ENCODE data around the gene ARHGAP4.

ARHGAP4 gene

DNA sequence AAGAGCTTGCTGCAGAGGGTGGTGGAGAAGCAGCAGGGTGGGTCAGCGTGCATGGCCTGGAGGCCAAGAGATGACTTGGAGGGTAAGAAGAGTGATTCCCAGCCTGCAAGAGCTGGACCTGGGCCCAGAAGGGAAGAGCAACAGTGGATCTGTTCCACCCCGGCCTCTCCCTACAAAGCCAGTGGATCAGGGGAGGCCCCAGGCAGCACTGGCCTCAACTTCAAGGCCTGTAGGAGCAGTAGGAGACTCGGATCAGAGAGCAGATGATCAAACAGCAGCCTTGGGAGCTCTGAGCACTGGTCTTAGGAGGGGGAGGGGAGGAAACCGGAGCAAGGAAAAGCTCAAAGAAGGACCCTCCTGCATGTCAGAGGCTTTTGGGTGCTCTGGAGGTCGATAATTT, 47.7 kb downstream of the ARHGAP4 start:
- Histone ChIP-seq H3K9me3 (ENCODE audit: control insufficient read depth, insufficient read depth, low read length) (no peaks in the 10 kb centered on the region), H3K9ac (ENCODE audit: low read depth, low read length) (no peak overlapping the region), H3K4me1 (ENCODE audit: control insufficient read depth, insufficient read depth, low read length) (peaks cover 12% of the 10 kb centered on the region), H3K36me3 (ENCODE audit: control insufficient read depth, insufficient read depth, low read length) (no peaks in the 10 kb centered on the region), H3K27me3 (ENCODE audit: control insufficient read depth, insufficient read depth, low read length) (no peaks in the 10 kb centered on the region), H3K4me3 (ENCODE audit: low read depth, low read length) (no peak overlapping the region)

DNA sequence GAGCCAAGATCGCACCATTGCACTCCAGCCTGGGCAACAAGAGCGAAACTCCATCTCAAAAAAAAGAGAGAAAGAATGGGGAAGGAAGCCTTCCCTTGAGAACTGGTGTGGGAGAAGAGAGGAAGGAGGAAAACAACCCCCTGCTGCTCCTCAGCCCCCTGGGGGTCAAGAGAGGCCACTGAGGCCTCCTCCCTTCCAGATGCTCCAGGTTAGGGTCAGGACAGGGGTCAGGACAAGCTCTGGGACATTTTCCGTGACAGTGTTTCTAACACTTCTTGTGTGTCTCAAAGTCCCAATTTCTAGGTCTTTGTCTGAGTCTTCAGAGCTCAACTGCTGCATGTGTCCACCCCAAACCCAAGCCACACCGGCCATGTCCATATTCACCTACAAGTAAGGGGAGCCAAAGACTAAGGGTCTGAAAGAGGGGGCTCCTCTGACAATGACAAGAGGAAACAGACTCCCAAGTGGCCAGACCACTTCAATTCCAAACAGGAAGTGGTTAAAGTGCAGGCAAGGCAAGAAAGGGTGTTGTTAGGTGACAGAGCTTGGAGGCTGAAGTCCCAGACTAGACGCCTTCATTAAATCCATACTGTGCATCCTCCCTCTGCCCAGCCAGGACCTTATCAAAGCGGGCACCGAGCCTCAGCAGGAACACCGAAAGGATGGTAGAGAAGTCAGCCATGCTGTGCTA, 48.3 kb downstream of the ARHGAP4 start:
- Histone ChIP-seq H3K9me3 (ENCODE audit: control insufficient read depth, insufficient read depth, low read length) (no peaks in the 10 kb centered on the region), H3K9ac (ENCODE audit: low read depth, low read length) (no peak overlapping the region), H3K27me3 (ENCODE audit: control insufficient read depth, insufficient read depth, low read length) (no peaks in the 10 kb centered on the region), H3K4me1 (ENCODE audit: control insufficient read depth, insufficient read depth, low read length) (peaks cover 12% of the 10 kb centered on the region), H3K4me3 (ENCODE audit: low read depth, low read length) (no peak overlapping the region), H3K36me3 (ENCODE audit: control insufficient read depth, insufficient read depth, low read length) (no peaks in the 10 kb centered on the region)

DNA sequence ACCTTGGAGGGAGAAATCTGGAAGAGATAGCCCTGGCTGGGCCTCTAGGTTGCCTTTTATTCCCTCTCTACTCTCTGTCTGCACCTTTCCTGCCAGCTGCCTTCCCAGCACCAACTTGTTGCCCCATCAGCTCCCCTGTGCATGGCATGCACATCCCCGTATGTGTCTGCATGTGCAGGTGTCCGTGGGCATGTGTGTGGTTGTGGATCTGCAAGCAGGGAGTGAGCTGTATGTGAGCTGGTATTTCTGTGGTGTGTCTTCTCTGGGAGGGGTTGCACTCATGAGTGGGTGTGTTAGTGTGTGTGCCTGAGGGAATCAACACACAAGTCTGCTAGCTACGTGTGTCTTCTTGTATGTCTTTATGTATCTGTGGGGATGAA, 50.0 kb downstream of the ARHGAP4 start:
- no peaks in the 10 kb centered on the region for H3K27me3 ChIP-seq (ENCODE audit: control insufficient read depth, insufficient read depth, low read length)
- no peak overlapping the region for H3K9ac ChIP-seq (ENCODE audit: low read depth, low read length)
- no peak overlapping the region for H3K4me3 ChIP-seq (ENCODE audit: low read depth, low read length)
- peaks cover 4% of the 10 kb centered on the region for H3K36me3 ChIP-seq (ENCODE audit: control insufficient read depth, insufficient read depth, low read length)
- H3K9me3 ChIP-seq (ENCODE audit: control insufficient read depth, insufficient read depth, low read length): no peaks in the 10 kb centered on the region
- H3K4me1 ChIP-seq (ENCODE audit: control insufficient read depth, insufficient read depth, low read length): peaks cover 12% of the 10 kb centered on the region

DNA sequence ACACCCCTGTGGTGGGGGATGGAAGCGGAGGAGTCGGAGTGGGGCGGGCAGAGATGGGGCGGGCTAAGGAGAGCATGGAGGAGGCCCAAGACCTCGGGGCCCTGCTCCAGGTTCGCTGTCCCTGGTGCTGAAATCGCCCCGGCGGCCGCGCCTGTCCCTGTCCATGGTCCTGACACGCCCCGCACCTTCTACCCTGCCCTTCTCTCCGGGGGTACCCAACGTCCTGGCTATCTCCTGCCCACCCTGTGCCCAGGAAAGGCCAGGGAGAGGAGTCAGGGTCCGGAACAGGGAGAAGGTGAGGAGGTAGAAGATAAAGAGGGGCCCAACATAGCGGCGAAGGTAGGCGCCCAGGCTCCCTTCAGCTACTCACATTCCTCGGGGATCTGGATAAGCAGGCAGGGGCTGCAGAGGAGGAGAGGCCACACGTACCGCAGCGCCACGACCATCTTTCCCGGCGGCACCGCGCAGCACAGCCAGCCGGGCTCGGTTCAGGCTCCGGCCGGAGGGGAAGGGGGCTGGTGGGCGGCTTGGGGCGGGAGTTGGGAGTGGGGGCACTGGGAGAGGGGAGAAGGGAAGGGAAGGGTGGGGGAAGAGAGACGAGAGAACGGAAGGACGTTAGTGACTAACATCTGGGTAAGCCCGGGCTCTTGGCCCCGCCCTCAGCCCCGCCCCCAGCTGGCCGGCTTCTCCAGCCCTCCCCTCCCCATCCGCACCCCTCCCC, 50.5 kb downstream of the ARHGAP4 start:
- no peak overlapping the region for H3K4me3 ChIP-seq (ENCODE audit: low read depth, low read length)
- H3K4me1 ChIP-seq (ENCODE audit: control insufficient read depth, insufficient read depth, low read length): peaks cover 12% of the 10 kb centered on the region

DNA sequence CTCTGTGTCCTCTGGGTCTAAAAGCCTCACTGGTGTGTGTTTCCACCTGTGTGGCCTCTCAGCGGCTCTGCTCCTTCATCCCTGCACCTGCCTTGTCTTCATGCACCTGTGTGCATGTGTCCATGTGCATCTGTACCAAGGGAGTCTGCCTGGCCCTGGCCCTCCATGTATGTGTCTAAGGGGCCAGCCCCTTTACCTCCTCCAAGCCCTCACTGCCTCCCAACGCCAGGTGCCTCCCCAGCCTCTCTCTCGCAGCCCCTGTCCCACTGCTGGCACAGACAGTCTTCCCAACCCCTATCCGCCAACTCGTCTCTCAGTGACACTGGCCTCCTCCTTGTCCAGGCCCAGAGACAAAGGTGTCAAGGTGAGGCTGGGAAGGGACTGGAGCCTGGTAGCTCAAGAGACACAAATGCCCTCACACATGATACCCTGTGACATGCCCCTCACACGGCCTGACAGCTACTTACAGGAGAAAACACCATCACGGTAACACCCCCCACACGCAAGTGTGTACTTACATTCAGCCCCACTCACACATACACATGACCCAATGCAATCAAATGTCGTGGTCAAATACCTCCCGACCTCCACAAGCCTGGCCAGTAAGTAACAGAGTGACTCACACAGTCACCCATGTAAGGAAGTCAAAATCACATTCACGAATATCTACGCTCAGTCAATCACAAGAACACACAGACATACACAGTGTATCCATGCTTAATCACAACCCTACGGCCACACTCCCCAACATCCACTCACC, 51.5 kb downstream of the ARHGAP4 start:
- Histone ChIP-seq H3K36me3 (ENCODE audit: control insufficient read depth, insufficient read depth, low read length) (peaks cover 4% of the 10 kb centered on the region), H3K4me1 (ENCODE audit: control insufficient read depth, insufficient read depth, low read length) (peaks cover 12% of the 10 kb centered on the region), H3K27me3 (ENCODE audit: control insufficient read depth, insufficient read depth, low read length) (no peaks in the 10 kb centered on the region), H3K9me3 (ENCODE audit: control insufficient read depth, insufficient read depth, low read length) (no peaks in the 10 kb centered on the region), H3K9ac (ENCODE audit: low read depth, low read length) (no peak overlapping the region), H3K4me3 (ENCODE audit: low read depth, low read length) (no peak overlapping the region)

More for the DNA sequence above, 50.5 kb downstream of the ARHGAP4 start:
- Histone ChIP-seq H3K36me3 (ENCODE audit: control insufficient read depth, insufficient read depth, low read length) (peaks cover 4% of the 10 kb centered on the region), H3K9me3 (ENCODE audit: control insufficient read depth, insufficient read depth, low read length) (no peaks in the 10 kb centered on the region), H3K9ac (ENCODE audit: low read depth, low read length) (no peak overlapping the region), H3K27me3 (ENCODE audit: control insufficient read depth, insufficient read depth, low read length) (no peaks in the 10 kb centered on the region)

DNA sequence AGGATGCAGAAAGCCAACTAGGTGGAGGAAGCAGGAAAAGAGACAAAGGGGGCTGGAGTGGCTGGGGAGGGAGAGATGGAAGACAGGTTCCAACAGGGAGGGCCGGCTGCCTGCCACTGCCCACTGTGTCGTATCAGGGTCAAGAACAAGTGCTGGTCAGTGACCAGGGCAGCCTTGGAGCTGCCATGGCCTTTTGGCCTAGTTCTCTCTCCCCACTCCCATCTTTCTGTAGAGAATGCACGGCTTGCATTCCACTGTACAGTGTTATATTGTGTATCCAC, 52.0 kb downstream of the ARHGAP4 start:
- Histone ChIP-seq H3K9ac (ENCODE audit: low read depth, low read length) (no peak overlapping the region), H3K4me3 (ENCODE audit: low read depth, low read length) (no peak overlapping the region), H3K9me3 (ENCODE audit: control insufficient read depth, insufficient read depth, low read length) (no peaks in the 10 kb centered on the region), H3K4me1 (ENCODE audit: control insufficient read depth, insufficient read depth, low read length) (peaks cover 12% of the 10 kb centered on the region), H3K27me3 (ENCODE audit: control insufficient read depth, insufficient read depth, low read length) (no peaks in the 10 kb centered on the region), H3K36me3 (ENCODE audit: control insufficient read depth, insufficient read depth, low read length) (peaks cover 4% of the 10 kb centered on the region)

DNA sequence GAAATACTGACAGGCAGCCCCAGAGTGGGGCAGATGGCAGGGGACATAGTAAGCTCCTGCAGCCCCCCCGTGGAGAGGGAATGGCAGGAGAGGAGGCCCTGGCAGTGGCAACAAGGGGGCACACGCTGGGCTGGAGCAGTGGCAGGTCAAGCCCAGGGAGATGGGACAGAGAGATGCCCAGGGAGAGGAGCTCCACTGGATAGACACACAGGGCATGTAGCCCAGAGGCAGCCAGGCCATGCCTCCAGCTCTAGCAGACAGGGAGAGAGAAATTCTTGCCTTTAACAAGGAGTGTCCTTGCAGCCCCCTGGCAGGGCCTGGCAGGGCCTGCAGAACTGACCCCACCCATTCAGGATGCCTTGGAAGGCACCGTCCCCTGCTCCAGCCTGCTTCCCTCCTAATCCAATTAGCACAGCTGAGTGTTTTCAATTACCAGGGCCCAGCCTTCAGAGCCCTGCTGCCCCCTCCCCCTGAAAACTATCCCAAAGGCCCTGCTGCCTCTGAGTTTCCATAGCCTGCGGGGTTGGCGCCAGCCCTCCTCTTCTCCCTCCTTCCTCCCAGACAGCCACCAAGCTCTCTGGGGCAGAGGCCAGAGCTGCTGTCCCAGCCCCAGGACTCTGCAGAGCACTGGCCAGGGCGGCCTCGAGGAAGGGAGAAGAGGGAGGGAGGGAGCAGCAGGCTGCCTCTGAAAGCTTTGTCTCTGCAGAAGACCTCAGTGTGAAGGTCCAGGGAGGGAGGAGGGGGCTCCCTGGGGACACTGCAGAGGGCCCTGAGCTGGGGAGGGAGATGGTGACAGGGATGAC, 52.6 kb downstream of the ARHGAP4 start:
- Histone ChIP-seq H3K9me3 (ENCODE audit: control insufficient read depth, insufficient read depth, low read length) (no peaks in the 10 kb centered on the region), H3K4me3 (ENCODE audit: low read depth, low read length) (no peak overlapping the region), H3K4me1 (ENCODE audit: control insufficient read depth, insufficient read depth, low read length) (peaks cover 10% of the 10 kb centered on the region), H3K9ac (ENCODE audit: low read depth, low read length) (no peak overlapping the region), H3K36me3 (ENCODE audit: control insufficient read depth, insufficient read depth, low read length) (peaks cover 8% of the 10 kb centered on the region), H3K27me3 (ENCODE audit: control insufficient read depth, insufficient read depth, low read length) (no peaks in the 10 kb centered on the region)

DNA sequence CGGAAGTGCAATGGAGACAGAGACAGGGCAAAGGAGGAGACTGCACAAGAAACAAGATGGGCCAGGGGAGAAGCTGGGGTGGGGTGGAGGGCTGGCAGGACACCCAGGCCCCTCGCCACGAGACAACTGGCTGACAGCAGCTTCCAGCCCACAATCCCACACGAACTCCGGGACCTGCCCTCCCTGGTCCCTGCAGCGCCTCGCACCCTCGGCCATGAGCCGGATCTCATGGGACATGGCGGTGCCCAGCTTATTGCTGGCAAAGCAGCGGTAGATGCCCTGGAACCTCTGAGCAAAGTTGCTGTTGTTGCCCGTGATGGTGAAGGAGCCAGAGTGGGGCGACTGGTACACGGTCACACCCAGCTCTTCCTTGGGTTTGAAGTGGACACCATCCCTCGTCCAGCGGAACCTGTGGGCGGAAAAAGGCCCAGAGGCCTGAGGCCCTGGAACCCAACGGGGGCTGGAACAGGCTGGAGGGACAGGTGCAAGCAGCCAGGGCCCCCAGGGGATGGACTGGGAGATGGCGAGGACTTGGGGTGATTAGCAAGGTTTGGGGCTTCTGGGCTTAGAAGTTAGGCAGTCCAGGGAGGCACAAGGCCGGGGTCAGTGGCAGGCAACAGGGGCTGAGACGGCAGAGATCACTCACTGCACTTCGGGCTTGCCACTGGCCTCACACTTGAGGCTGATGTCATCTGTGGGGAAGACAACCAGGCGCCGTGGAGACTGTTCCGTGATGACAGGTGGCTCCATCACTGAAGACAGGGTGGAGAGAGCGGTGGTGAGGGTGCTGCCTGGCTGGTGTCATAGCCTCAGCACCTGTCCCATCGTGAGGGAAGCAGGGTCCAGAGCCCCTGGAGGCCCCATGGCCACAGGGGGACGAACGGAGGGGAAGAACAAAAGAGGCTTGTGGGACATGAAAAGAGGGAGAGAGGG, 53.9 kb downstream of the ARHGAP4 start:
- H3K36me3 ChIP-seq (ENCODE audit: control insufficient read depth, insufficient read depth, low read length): peaks cover 12% of the 10 kb centered on the region
- H3K9me3 ChIP-seq (ENCODE audit: control insufficient read depth, insufficient read depth, low read length): no peaks in the 10 kb centered on the region
- H3K27me3 ChIP-seq (ENCODE audit: control insufficient read depth, insufficient read depth, low read length): no peaks in the 10 kb centered on the region

DNA sequence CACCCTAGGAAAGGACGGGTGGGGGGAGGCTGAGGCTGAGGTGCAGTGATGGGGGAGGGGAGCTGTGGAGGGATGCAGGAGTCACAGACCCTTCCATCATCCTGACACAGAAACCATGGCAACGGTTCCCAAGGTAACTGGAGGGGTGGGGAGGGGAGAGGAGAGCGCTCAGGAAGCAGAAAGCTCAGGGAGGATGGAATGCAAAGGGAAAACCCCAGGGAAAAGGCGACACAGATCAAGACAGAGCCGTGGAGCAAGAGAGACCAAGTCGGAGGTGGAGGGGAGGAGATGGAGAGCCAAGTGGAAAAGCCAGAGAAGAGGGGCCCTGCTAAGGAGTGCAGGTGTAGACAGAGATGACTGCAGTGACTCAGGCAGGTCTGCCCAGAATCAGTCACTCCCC, 54.6 kb downstream of the ARHGAP4 start:
- Histone ChIP-seq H3K9ac (ENCODE audit: low read depth, low read length) (no peak overlapping the region), H3K27me3 (ENCODE audit: control insufficient read depth, insufficient read depth, low read length) (no peaks in the 10 kb centered on the region), H3K4me1 (ENCODE audit: control insufficient read depth, insufficient read depth, low read length) (peaks cover 2% of the 10 kb centered on the region), H3K4me3 (ENCODE audit: low read depth, low read length) (no peak overlapping the region), H3K9me3 (ENCODE audit: control insufficient read depth, insufficient read depth, low read length) (no peaks in the 10 kb centered on the region), H3K36me3 (ENCODE audit: control insufficient read depth, insufficient read depth, low read length) (peaks cover 17% of the 10 kb centered on the region)

More for the DNA sequence above, 53.9 kb downstream of the ARHGAP4 start:
- Histone ChIP-seq H3K4me1 (ENCODE audit: control insufficient read depth, insufficient read depth, low read length) (peaks cover 2% of the 10 kb centered on the region), H3K4me3 (ENCODE audit: low read depth, low read length) (no peak overlapping the region), H3K9ac (ENCODE audit: low read depth, low read length) (no peak overlapping the region)

DNA sequence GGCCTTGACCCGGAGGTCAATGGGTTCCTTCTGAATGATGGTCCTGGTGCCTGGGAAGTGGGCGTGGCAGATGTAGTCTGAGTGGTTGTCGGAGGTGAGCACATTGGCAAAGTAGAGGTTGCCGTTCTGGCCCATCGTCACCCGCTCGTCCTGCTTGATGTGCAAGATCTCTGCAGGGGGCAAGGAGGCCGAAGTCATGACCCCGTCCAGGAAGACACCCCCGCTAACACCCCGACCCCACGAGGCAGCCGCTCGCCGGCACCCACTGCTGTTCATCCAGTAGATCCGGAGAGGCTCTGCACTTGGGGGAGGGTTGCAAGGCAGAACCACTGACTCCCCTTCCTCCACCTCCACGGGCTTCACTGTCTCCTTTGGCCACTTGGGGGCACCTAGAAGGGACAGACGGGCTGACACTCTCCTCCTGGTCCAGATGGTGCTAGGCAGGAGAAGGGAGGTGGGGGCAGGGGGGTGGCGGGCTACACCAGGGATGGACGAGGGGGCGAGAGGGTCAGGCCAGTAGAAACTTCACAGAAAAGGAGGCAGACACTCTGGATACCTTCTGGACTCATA, 55.2 kb downstream of the ARHGAP4 start:
- Histone ChIP-seq H3K4me1 (ENCODE audit: control insufficient read depth, insufficient read depth, low read length) (no peaks in the 10 kb centered on the region), H3K4me3 (ENCODE audit: low read depth, low read length) (no peak overlapping the region), H3K27me3 (ENCODE audit: control insufficient read depth, insufficient read depth, low read length) (no peaks in the 10 kb centered on the region), H3K9me3 (ENCODE audit: control insufficient read depth, insufficient read depth, low read length) (no peaks in the 10 kb centered on the region), H3K9ac (ENCODE audit: low read depth, low read length) (no peak overlapping the region), H3K36me3 (ENCODE audit: control insufficient read depth, insufficient read depth, low read length) (peaks cover 17% of the 10 kb centered on the region)

Measured in iPS-15b (cell line).